Measurements from ENCODE around the gene ZDHHC14.
"Not testable (repeated sequence)": the region's sequence is repeated elsewhere in the genome, so short reads cannot be mapped to it uniquely, and the experiment has no call there.

Gene ZDHHC14

GRCh38 chr6:157460182-157460999, 79.4 kb downstream of the ZDHHC14 start:
- Histone ChIP-seq H3K27me3 (ENCODE audit: control insufficient read depth in 2 of 2, insufficient read depth in 2 of 2, low read length in 2 of 2) (no peaks in the 10 kb centered on the region), H3K4me3 (ENCODE audit: low read length in 2 of 2) (peak overlapping the region in 1 of 2 donors; percentile 20), H3K9ac (ENCODE audit: low read depth in 1 of 2, low read length in 2 of 2) (no peak overlapping the region), H3K4me1 (ENCODE audit: control insufficient read depth in 2 of 2, insufficient read depth in 2 of 2, low read length in 2 of 2) (peaks cover 0 to 2% of the 10 kb centered on the region in 2 donors), H3K27ac (ENCODE audit: low read depth in 2 of 2, low read length in 2 of 2) (no peak overlapping the region), H3K9me3 (ENCODE audit: control insufficient read depth in 2 of 2, low read length in 2 of 2) (no peaks in the 10 kb centered on the region), H3K36me3 (ENCODE audit: control insufficient read depth in 2 of 2, insufficient read depth in 2 of 2, low read length in 2 of 2) (no peaks in the 10 kb centered on the region)

GRCh38 chr6:157461000-157461915, 80.3 kb downstream of the ZDHHC14 start:
- Histone ChIP-seq H3K9ac (ENCODE audit: low read depth in 1 of 2, low read length in 2 of 2) (no peak overlapping the region), H3K27ac (ENCODE audit: low read depth in 2 of 2, low read length in 2 of 2) (no peak overlapping the region), H3K36me3 (ENCODE audit: control insufficient read depth in 2 of 2, insufficient read depth in 2 of 2, low read length in 2 of 2) (no peaks in the 10 kb centered on the region), H3K9me3 (ENCODE audit: control insufficient read depth in 2 of 2, low read length in 2 of 2) (no peaks in the 10 kb centered on the region), H3K27me3 (ENCODE audit: control insufficient read depth in 2 of 2, insufficient read depth in 2 of 2, low read length in 2 of 2) (no peaks in the 10 kb centered on the region), H3K4me3 (ENCODE audit: low read length in 2 of 2) (peak overlapping the region in 1 of 2 donors; percentile 20), H3K4me1 (ENCODE audit: control insufficient read depth in 2 of 2, insufficient read depth in 2 of 2, low read length in 2 of 2) (peaks cover 0 to 2% of the 10 kb centered on the region in 2 donors)

- peaks cover 0 to 2% of the 10 kb centered on the region in 2 donors for H3K4me1 ChIP-seq (ENCODE audit: control insufficient read depth in 2 of 2, insufficient read depth in 2 of 2, low read length in 2 of 2)
- no peak overlapping the region for H3K27ac ChIP-seq (ENCODE audit: low read depth in 2 of 2, low read length in 2 of 2)
- no peaks in the 10 kb centered on the region for H3K36me3 ChIP-seq (ENCODE audit: control insufficient read depth in 2 of 2, insufficient read depth in 2 of 2, low read length in 2 of 2)
- no peak overlapping the region for H3K4me3 ChIP-seq (ENCODE audit: low read length in 2 of 2)
- H3K9ac ChIP-seq (ENCODE audit: low read depth in 1 of 2, low read length in 2 of 2): no peak overlapping the region
- H3K27me3 ChIP-seq (ENCODE audit: control insufficient read depth in 2 of 2, insufficient read depth in 2 of 2, low read length in 2 of 2): no peaks in the 10 kb centered on the region
- H3K9me3 ChIP-seq (ENCODE audit: control insufficient read depth in 2 of 2, low read length in 2 of 2): no peaks in the 10 kb centered on the region
Observed at GRCh38 chr6:157462956-157463742, 82.2 kb downstream of the ZDHHC14 start.

GRCh38 chr6:157463743-157464135, 82.7 kb downstream of the ZDHHC14 start:
- not testable (repeated sequence) for H3K9me3 ChIP-seq (ENCODE audit: control insufficient read depth in 2 of 2, low read length in 2 of 2); H3K4me1 ChIP-seq (ENCODE audit: control insufficient read depth in 2 of 2, insufficient read depth in 2 of 2, low read length in 2 of 2); H3K4me3 ChIP-seq (ENCODE audit: low read length in 2 of 2); H3K9ac ChIP-seq (ENCODE audit: low read depth in 1 of 2, low read length in 2 of 2); H3K27me3 ChIP-seq (ENCODE audit: control insufficient read depth in 2 of 2, insufficient read depth in 2 of 2, low read length in 2 of 2); H3K36me3 ChIP-seq (ENCODE audit: control insufficient read depth in 2 of 2, insufficient read depth in 2 of 2, low read length in 2 of 2); H3K27ac ChIP-seq (ENCODE audit: low read depth in 2 of 2, low read length in 2 of 2)

GRCh38 chr6:157464653-157465535, 83.9 kb downstream of the ZDHHC14 start:
- Histone ChIP-seq H3K27ac (ENCODE audit: low read depth in 2 of 2, low read length in 2 of 2) (no peak overlapping the region), H3K4me3 (ENCODE audit: low read length in 2 of 2) (no peak overlapping the region), H3K27me3 (ENCODE audit: control insufficient read depth in 2 of 2, insufficient read depth in 2 of 2, low read length in 2 of 2) (no peaks in the 10 kb centered on the region), H3K9me3 (ENCODE audit: control insufficient read depth in 2 of 2, low read length in 2 of 2) (no peaks in the 10 kb centered on the region), H3K4me1 (ENCODE audit: control insufficient read depth in 2 of 2, insufficient read depth in 2 of 2, low read length in 2 of 2) (peaks cover 0 to 2% of the 10 kb centered on the region in 2 donors), H3K36me3 (ENCODE audit: control insufficient read depth in 2 of 2, insufficient read depth in 2 of 2, low read length in 2 of 2) (no peaks in the 10 kb centered on the region), H3K9ac (ENCODE audit: low read depth in 1 of 2, low read length in 2 of 2) (no peak overlapping the region)

- Histone ChIP-seq H3K4me3 (ENCODE audit: low read length in 2 of 2) (no peak overlapping the region), H3K27me3 (ENCODE audit: control insufficient read depth in 2 of 2, insufficient read depth in 2 of 2, low read length in 2 of 2) (no peaks in the 10 kb centered on the region), H3K9ac (ENCODE audit: low read depth in 1 of 2, low read length in 2 of 2) (no peak overlapping the region), H3K9me3 (ENCODE audit: control insufficient read depth in 2 of 2, low read length in 2 of 2) (no peaks in the 10 kb centered on the region), H3K4me1 (ENCODE audit: control insufficient read depth in 2 of 2, insufficient read depth in 2 of 2, low read length in 2 of 2) (peaks cover 0 to 2% of the 10 kb centered on the region in 2 donors), H3K36me3 (ENCODE audit: control insufficient read depth in 2 of 2, insufficient read depth in 2 of 2, low read length in 2 of 2) (no peaks in the 10 kb centered on the region), H3K27ac (ENCODE audit: low read depth in 2 of 2, low read length in 2 of 2) (no peak overlapping the region)
Observed at GRCh38 chr6:157466342-157466648, 85.3 kb downstream of the ZDHHC14 start.

GRCh38 chr6:157467339-157467738, 86.3 kb downstream of the ZDHHC14 start:
- H3K27ac ChIP-seq (ENCODE audit: low read depth in 2 of 2, low read length in 2 of 2); H3K4me3 ChIP-seq (ENCODE audit: low read length in 2 of 2); H3K9ac ChIP-seq (ENCODE audit: low read depth in 1 of 2, low read length in 2 of 2); H3K27me3 ChIP-seq (ENCODE audit: control insufficient read depth in 2 of 2, insufficient read depth in 2 of 2, low read length in 2 of 2); H3K4me1 ChIP-seq (ENCODE audit: control insufficient read depth in 2 of 2, insufficient read depth in 2 of 2, low read length in 2 of 2); H3K36me3 ChIP-seq (ENCODE audit: control insufficient read depth in 2 of 2, insufficient read depth in 2 of 2, low read length in 2 of 2); H3K9me3 ChIP-seq (ENCODE audit: control insufficient read depth in 2 of 2, low read length in 2 of 2): not testable (repeated sequence)

GRCh38 chr6:157468054-157468453, 87.1 kb downstream of the ZDHHC14 start:
- H3K27me3 ChIP-seq (ENCODE audit: control insufficient read depth in 2 of 2, insufficient read depth in 2 of 2, low read length in 2 of 2): no peaks in the 10 kb centered on the region
- no peaks in the 10 kb centered on the region for H3K4me1 ChIP-seq (ENCODE audit: control insufficient read depth in 2 of 2, insufficient read depth in 2 of 2, low read length in 2 of 2)
- no peak overlapping the region for H3K27ac ChIP-seq (ENCODE audit: low read depth in 2 of 2, low read length in 2 of 2)
- no peak overlapping the region for H3K9ac ChIP-seq (ENCODE audit: low read depth in 1 of 2, low read length in 2 of 2)
- no peaks in the 10 kb centered on the region for H3K9me3 ChIP-seq (ENCODE audit: control insufficient read depth in 2 of 2, low read length in 2 of 2)
- no peaks in the 10 kb centered on the region for H3K36me3 ChIP-seq (ENCODE audit: control insufficient read depth in 2 of 2, insufficient read depth in 2 of 2, low read length in 2 of 2)
- no peak overlapping the region for H3K4me3 ChIP-seq (ENCODE audit: low read length in 2 of 2)

- no peak overlapping the region for H3K4me3 ChIP-seq (ENCODE audit: low read length in 2 of 2)
- H3K9me3 ChIP-seq (ENCODE audit: control insufficient read depth in 2 of 2, low read length in 2 of 2): no peaks in the 10 kb centered on the region
- H3K4me1 ChIP-seq (ENCODE audit: control insufficient read depth in 2 of 2, insufficient read depth in 2 of 2, low read length in 2 of 2): no peaks in the 10 kb centered on the region
- H3K27me3 ChIP-seq (ENCODE audit: control insufficient read depth in 2 of 2, insufficient read depth in 2 of 2, low read length in 2 of 2): no peaks in the 10 kb centered on the region
- H3K9ac ChIP-seq (ENCODE audit: low read depth in 1 of 2, low read length in 2 of 2): no peak overlapping the region
- no peaks in the 10 kb centered on the region for H3K36me3 ChIP-seq (ENCODE audit: control insufficient read depth in 2 of 2, insufficient read depth in 2 of 2, low read length in 2 of 2)
- no peak overlapping the region for H3K27ac ChIP-seq (ENCODE audit: low read depth in 2 of 2, low read length in 2 of 2)
Observed at GRCh38 chr6:157468574-157468973, 87.6 kb downstream of the ZDHHC14 start.
